Fibroblast of mammary gland (primary cell): ENCODE measurements around the gene PARM1.

Source experiments
- DNase-seq: peaks from one replicate; pipeline ENCODE4 v3.0.0-alpha.2; 2010; ENCODE audit warnings: low read depth
- H3K4me3 ChIP-seq: 2 replicates; pipeline ENCODE4 v1.5.1; 2011; ENCODE audit warnings: low read depth, mild to moderate bottlenecking, low read length, moderate library complexity; ENCODE audit not compliant: control insufficient read depth
- CTCF ChIP-seq: conservative IDR thresholded peaks from 2 replicates; pipeline ENCODE4 v1.5.1; 2011; ENCODE audit warnings: low read depth, low read length, inconsistent platforms; ENCODE audit not compliant: control insufficient read depth, insufficient read depth

PARM1 gene

GRCh38 chr4:74946196-74946595, 13.3 kb downstream of the PARM1 start:
- H3K4me3 ChIP-seq: no peak overlapping the region
- TF ChIP-seq CTCF: no peak

GRCh38 chr4:74947798-74948197, 14.9 kb downstream of the PARM1 start:
- no peak for DNase-seq
- no peak overlapping the region for H3K4me3 ChIP-seq
- no peak for TF ChIP-seq CTCF

More at GRCh38 chr4:74946196-74946595, 13.3 kb downstream of the PARM1 start:
- no peak for DNase-seq

- H3K4me3 ChIP-seq: no peak overlapping the region
- DNase-seq: no peak
- TF ChIP-seq CTCF: no peak
Observed at GRCh38 chr4:74948236-74948635, 15.3 kb downstream of the PARM1 start.

- DNase-seq: no peak
- no peak for TF ChIP-seq CTCF
- H3K4me3 ChIP-seq: no peak overlapping the region
Observed at GRCh38 chr4:74950200-74950599, 17.3 kb downstream of the PARM1 start.

- no peak overlapping the region for H3K4me3 ChIP-seq
- DNase-seq: no peak
- TF ChIP-seq CTCF: no peak
Observed at GRCh38 chr4:74950882-74951281, 18.0 kb downstream of the PARM1 start.

GRCh38 chr4:74953647-74954046, 20.7 kb downstream of the PARM1 start:
- no peak overlapping the region for H3K4me3 ChIP-seq
- TF ChIP-seq CTCF: no peak
- DNase-seq: no peak

- no peak for TF ChIP-seq CTCF
Observed at GRCh38 chr4:74958881-74959280, 26.0 kb downstream of the PARM1 start.

More at GRCh38 chr4:74958881-74959280, 26.0 kb downstream of the PARM1 start:
- DNase-seq: no peak
- no peak overlapping the region for H3K4me3 ChIP-seq
